Thyroid gland (tissue), 4 donors: ENCODE data around the gene MAPK6.

Experiments
- CTCF ChIP-seq, 6 experiments: fragments of 200-600 bp in 3 of 6; fragments of 450-650 bp in 3 of 6; sonication (generic) in 3 of 6; IDR thresholded peaks; one replicate each; pipeline ENCODE4 v1.5.1; 2016 to 2019; ENCODE audit warnings: antibody characterized with exemption in 6 of 6, mild to moderate bottlenecking in 2 of 6, inconsistent platforms in 1 of 6, moderate library complexity in 1 of 6
- POLR2A ChIP-seq, 2 donors: fragments of 450-650 bp; IDR thresholded peaks; one replicate each; pipeline ENCODE4 v1.6.1; 2017; ENCODE audit warnings: antibody characterized with exemption in 2 of 2, mild to moderate bottlenecking in 2 of 2, moderate library complexity in 1 of 2

- TF ChIP-seq POLR2A (IDR thresholded peaks at IDR 0.05) (no peak), CTCF (IDR thresholded peaks at IDR 0.05) (peak in 1 of 6 experiments; percentile 9)
These were observed 61.0 kb downstream of the MAPK6 start for GRCh38 chr15:52080031-52080430.
